ENCODE results near the gene NDUFAF5. TPM values are rescaled to one million over a fixed set of nuclear protein-coding genes. Genes with fewer than 3 reads are reported as not detected.

The NDUFAF5 gene
- total RNA-seq, 1 experiment from 2014 or later: 22.3 TPM

- Histone ChIP-seq H3K27ac (no peak overlapping the region; the same call in 1 of the 2 replicates), H3K9me3 (ENCODE audit: insufficient read depth, low read depth) (peaks cover 7% of the 10 kb centered on the region; the same call in 1 of the 2 replicates), H3K36me3 (ENCODE audit: low read depth) (peaks cover 29% of the 10 kb centered on the region), H3K4me3 (no peak overlapping the region), H3K4me1 (replicated peaks; ENCODE audit: insufficient read depth) (no peaks in the 10 kb centered on the region), H3K79me2 (ENCODE audit: low read depth) (no peaks in the 10 kb centered on the region), H3K4me2 (no peak overlapping the region), H3F3A (ENCODE audit: insufficient read depth, low read depth) (no peaks in the 10 kb centered on the region), H2AFZ (no peak overlapping the region), H3K9me2 (ENCODE audit: insufficient read depth) (no peaks in the 10 kb centered on the region), H3K27me3 (ENCODE audit: insufficient read depth, low read depth) (no peaks in the 10 kb centered on the region), H4K20me1 (ENCODE audit: insufficient read depth) (0 out of 2 replicates have a peak, but pooled peaks cover 3% of the 10 kb centered on the region)
- TF ChIP-seq EZH2 (IDR thresholded peaks at IDR 0.05; ENCODE audit: low read depth) (no peak), CTCF (conservative IDR thresholded peaks at IDR 0.05) (no peak)
- intact Hi-C loops (cut with micrococcal nuclease; ENCODE audit: unreplicated experiment): no loop called here
- CTCF ChIA-PET: no interaction called here
- DNase-seq: no peak
- no TSS peak for BruUV-seq (replicated peaks)
- POLR2A ChIA-PET (ENCODE audit: unreplicated experiment): interaction anchor here (0.6 kb wide), 1 partner anchor 462 kb away, joined by 3 read pairs; no protein-coding TSS in a partner anchor
Observed at GRCh38 chr20:13765299-13765698, 19.5 kb upstream of the NDUFAF5 start.

DNA sequence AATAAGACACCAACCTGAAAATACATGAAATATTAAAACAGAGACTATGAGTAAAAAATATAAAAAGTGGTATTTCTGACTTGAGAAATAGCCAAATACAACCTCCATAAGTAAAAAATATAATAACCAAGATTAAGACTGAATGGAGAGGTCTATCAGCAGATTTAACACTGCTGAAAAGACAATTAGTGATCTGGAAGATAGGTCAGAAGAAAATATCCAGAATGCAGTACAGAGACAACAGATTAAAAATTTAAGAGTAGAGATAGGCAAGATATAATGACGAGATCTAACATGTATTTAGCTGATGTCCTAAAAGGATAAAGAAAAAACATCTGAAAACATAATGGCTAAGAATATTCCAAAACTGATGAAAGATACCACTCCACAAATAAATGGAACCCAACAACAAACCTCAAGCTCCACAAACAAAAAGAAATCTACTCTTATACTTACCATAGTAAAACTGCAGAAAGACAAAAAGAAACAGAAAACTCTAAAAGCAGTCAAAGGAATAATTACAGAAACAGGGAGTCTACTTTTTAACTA, 18.9 kb upstream of the NDUFAF5 start:
- BruUV-seq (replicated peaks): no TSS peak
- no peaks in the 10 kb centered on the region for H3K79me2 ChIP-seq (ENCODE audit: low read depth)
- no peaks in the 10 kb centered on the region for H3K27me3 ChIP-seq (ENCODE audit: insufficient read depth, low read depth)
- H3K4me1 ChIP-seq (replicated peaks; ENCODE audit: insufficient read depth): no peaks in the 10 kb centered on the region
- intact Hi-C loops (cut with micrococcal nuclease; ENCODE audit: unreplicated experiment): no loop called here
- CTCF ChIA-PET: no interaction called here
- POLR2A ChIA-PET (ENCODE audit: unreplicated experiment): no interaction called here
- no peak overlapping the region; the same call in 1 of the 2 replicates for H3K27ac ChIP-seq
- no peak overlapping the region for H3K4me2 ChIP-seq
- peaks cover 36% of the 10 kb centered on the region for H3K36me3 ChIP-seq (ENCODE audit: low read depth)
- H2AFZ ChIP-seq: no peak overlapping the region
- H3K4me3 ChIP-seq: no peak overlapping the region
- H3K9me2 ChIP-seq (ENCODE audit: insufficient read depth): no peaks in the 10 kb centered on the region
- H3F3A ChIP-seq (ENCODE audit: insufficient read depth, low read depth): no peaks in the 10 kb centered on the region
- no peak for TF ChIP-seq EZH2 (IDR thresholded peaks at IDR 0.05; ENCODE audit: low read depth)
- TF ChIP-seq CTCF (conservative IDR thresholded peaks at IDR 0.05): no peak
- DNase-seq: no peak
- H3K9me3 ChIP-seq (ENCODE audit: insufficient read depth, low read depth): peaks cover 7% of the 10 kb centered on the region; the same call in 1 of the 2 replicates
- 0 out of 2 replicates have a peak, but pooled peaks cover 4% of the 10 kb centered on the region for H4K20me1 ChIP-seq (ENCODE audit: insufficient read depth)

GRCh38 chr20:13770141-13770540, 14.7 kb upstream of the NDUFAF5 start:
- no peak overlapping the region for H3K4me3 ChIP-seq
- H3K27me3 ChIP-seq (ENCODE audit: insufficient read depth, low read depth): no peaks in the 10 kb centered on the region
- H4K20me1 ChIP-seq (ENCODE audit: insufficient read depth): 0 out of 2 replicates have a peak, but pooled peaks cover 4% of the 10 kb centered on the region
- no peak overlapping the region for H3K4me2 ChIP-seq
- peaks cover 15% of the 10 kb centered on the region for H3F3A ChIP-seq (ENCODE audit: insufficient read depth, low read depth)
- H3K79me2 ChIP-seq (ENCODE audit: low read depth): no peaks in the 10 kb centered on the region
- peaks cover 56% of the 10 kb centered on the region for H3K36me3 ChIP-seq (ENCODE audit: low read depth)
- no peak overlapping the region for H2AFZ ChIP-seq
- CTCF ChIA-PET: no interaction called here
- H3K4me1 ChIP-seq (replicated peaks; ENCODE audit: insufficient read depth): no peaks in the 10 kb centered on the region
- POLR2A ChIA-PET (ENCODE audit: unreplicated experiment): no interaction called here
- peaks cover 7% of the 10 kb centered on the region; the same call in 1 of the 2 replicates for H3K9me3 ChIP-seq (ENCODE audit: insufficient read depth, low read depth)
- H3K9me2 ChIP-seq (ENCODE audit: insufficient read depth): no peaks in the 10 kb centered on the region
- DNase-seq: no peak
- no peak overlapping the region for H3K27ac ChIP-seq
- TF ChIP-seq EZH2 (IDR thresholded peaks at IDR 0.05; ENCODE audit: low read depth) (no peak), CTCF (conservative IDR thresholded peaks at IDR 0.05) (no peak)
- intact Hi-C loops (cut with micrococcal nuclease; ENCODE audit: unreplicated experiment): loop anchor here (5.0 kb wide), 1 partner anchor 798 kb away; no protein-coding TSS in a partner anchor
- no TSS peak for BruUV-seq (replicated peaks)

All from PC-9 (cell line).